ENCODE results near the gene GHITM.

GHITM gene

DNA sequence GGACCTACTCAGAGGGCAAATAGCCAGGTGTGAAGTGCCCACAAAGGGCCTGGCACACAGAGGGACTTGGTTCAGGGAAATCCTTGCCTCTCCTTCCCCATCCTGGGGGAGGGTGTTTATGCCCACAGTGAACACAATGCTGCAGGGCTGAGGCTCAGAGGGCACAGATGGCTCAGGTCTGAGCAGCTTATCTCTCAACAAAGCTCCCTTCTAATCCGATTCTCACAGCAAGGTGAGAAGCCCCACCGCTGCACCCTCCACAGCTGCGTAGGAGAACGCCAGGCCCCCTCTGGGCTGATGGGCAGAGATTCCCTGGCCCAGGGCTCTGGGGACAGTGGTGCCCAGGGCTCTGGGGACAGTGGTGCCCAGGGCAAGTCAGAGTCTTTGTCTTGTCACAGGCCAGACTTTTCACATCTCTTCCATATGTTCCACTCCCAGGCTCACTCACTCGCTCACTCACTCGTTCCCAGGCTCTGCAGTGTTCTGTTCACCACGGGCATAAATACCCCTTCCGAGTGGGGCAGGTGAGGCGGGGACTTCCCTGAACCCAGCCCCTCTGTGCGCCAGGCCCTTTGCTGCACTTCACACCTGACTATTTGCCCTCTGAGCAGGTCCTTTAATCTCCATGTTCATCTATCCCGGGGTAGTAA lies 46.3 kb downstream of the GHITM start:
- H3K4me3 ChIP-seq (ENCODE audit: insufficient read depth, low read depth, low read length, poor library complexity, severe bottlenecking) = no peak overlapping the region
- H3K27ac ChIP-seq (ENCODE audit: insufficient read depth, low read length, poor library complexity, severe bottlenecking) = no peak overlapping the region
- DNase-seq = no peak
- no peaks in the 10 kb centered on the region for H3K36me3 ChIP-seq (ENCODE audit: control insufficient read depth, insufficient read depth, low read length)
- no peaks in the 10 kb centered on the region for H3K9me3 ChIP-seq (ENCODE audit: control insufficient read depth, low read length)
- no peaks in the 10 kb centered on the region for H3K4me1 ChIP-seq (ENCODE audit: control insufficient read depth, insufficient read depth, low read length, poor library complexity, severe bottlenecking)
- no peaks in the 10 kb centered on the region for H3K27me3 ChIP-seq (replicated peaks; ENCODE audit: control insufficient read depth, insufficient read depth, low read length, poor library complexity, severe bottlenecking)

GRCh38 chr10:84188815-84189214 lies 49.5 kb downstream of the GHITM start:
- no peak overlapping the region for H3K4me3 ChIP-seq (ENCODE audit: insufficient read depth, low read depth, low read length, poor library complexity, severe bottlenecking)
- no peaks in the 10 kb centered on the region for H3K4me1 ChIP-seq (ENCODE audit: control insufficient read depth, insufficient read depth, low read length, poor library complexity, severe bottlenecking)
- peaks cover under 1% of the 10 kb centered on the region for H3K27me3 ChIP-seq (replicated peaks; ENCODE audit: control insufficient read depth, insufficient read depth, low read length, poor library complexity, severe bottlenecking)
- H3K36me3 ChIP-seq (ENCODE audit: control insufficient read depth, insufficient read depth, low read length) = no peaks in the 10 kb centered on the region
- no peaks in the 10 kb centered on the region for H3K9me3 ChIP-seq (ENCODE audit: control insufficient read depth, low read length)
- DNase-seq = no peak
- no peak overlapping the region for H3K27ac ChIP-seq (ENCODE audit: insufficient read depth, low read length, poor library complexity, severe bottlenecking)

DNA sequence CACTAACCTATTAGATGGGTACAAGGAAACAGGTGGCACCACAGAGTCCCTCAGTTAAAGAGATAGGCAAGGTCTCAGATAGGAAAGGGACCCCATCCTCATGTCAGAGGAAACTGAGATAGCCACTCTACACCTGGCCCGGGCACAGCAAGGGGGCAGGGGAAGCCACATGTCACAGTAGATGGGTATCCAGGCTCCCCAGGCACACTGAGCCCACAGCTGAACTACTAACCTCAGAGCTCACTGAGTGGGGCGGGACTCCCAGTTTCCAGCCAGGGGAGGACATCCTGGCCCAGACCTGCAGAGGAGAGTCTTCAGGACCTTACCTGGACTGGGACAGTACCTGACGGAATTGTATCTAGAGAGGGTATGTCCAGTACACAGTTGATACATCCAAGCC lies 51.3 kb downstream of the GHITM start:
- peaks cover 16% of the 10 kb centered on the region for H3K27me3 ChIP-seq (replicated peaks; ENCODE audit: control insufficient read depth, insufficient read depth, low read length, poor library complexity, severe bottlenecking)
- no peak overlapping the region for H3K27ac ChIP-seq (ENCODE audit: insufficient read depth, low read length, poor library complexity, severe bottlenecking)
- H3K36me3 ChIP-seq (ENCODE audit: control insufficient read depth, insufficient read depth, low read length) = no peaks in the 10 kb centered on the region
- H3K4me3 ChIP-seq (ENCODE audit: insufficient read depth, low read depth, low read length, poor library complexity, severe bottlenecking) = no peak overlapping the region
- no peak for DNase-seq
- no peaks in the 10 kb centered on the region for H3K9me3 ChIP-seq (ENCODE audit: control insufficient read depth, low read length)
- peaks cover 5% of the 10 kb centered on the region for H3K4me1 ChIP-seq (ENCODE audit: control insufficient read depth, insufficient read depth, low read length, poor library complexity, severe bottlenecking)

GRCh38 chr10:84191106-84191505 lies 51.8 kb downstream of the GHITM start:
- Histone ChIP-seq H3K36me3 (ENCODE audit: control insufficient read depth, insufficient read depth, low read length) (no peaks in the 10 kb centered on the region), H3K27me3 (replicated peaks; ENCODE audit: control insufficient read depth, insufficient read depth, low read length, poor library complexity, severe bottlenecking) (peaks cover 16% of the 10 kb centered on the region), H3K4me1 (ENCODE audit: control insufficient read depth, insufficient read depth, low read length, poor library complexity, severe bottlenecking) (peaks cover 5% of the 10 kb centered on the region), H3K9me3 (ENCODE audit: control insufficient read depth, low read length) (no peaks in the 10 kb centered on the region), H3K27ac (ENCODE audit: insufficient read depth, low read length, poor library complexity, severe bottlenecking) (no peak overlapping the region), H3K4me3 (ENCODE audit: insufficient read depth, low read depth, low read length, poor library complexity, severe bottlenecking) (no peak overlapping the region)
- DNase-seq = no peak

DNA sequence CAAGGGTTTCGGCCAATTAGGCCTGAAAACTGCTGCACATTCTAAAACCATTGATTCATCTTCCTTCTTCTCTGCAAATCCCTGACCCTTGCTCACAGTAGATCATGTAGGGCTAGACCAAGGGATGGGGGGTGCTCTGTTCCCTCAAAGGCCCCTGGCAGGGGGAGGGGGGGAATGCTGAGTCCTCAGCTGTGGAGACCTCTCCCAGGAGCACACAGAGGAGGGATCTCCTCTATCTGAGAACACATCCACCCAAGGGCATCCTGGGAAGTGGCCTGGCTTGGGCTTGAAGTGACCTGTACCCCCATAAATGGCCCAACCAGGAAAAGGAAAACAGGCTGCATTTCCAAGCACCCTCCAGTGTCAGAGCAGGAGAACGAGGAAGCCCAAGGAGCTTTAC lies 54.0 kb downstream of the GHITM start:
- Histone ChIP-seq H3K36me3 (ENCODE audit: control insufficient read depth, insufficient read depth, low read length) (no peaks in the 10 kb centered on the region), H3K27me3 (replicated peaks; ENCODE audit: control insufficient read depth, insufficient read depth, low read length, poor library complexity, severe bottlenecking) (peaks cover 16% of the 10 kb centered on the region), H3K4me1 (ENCODE audit: control insufficient read depth, insufficient read depth, low read length, poor library complexity, severe bottlenecking) (peaks cover 5% of the 10 kb centered on the region)

GRCh38 chr10:84193846-84194423 lies 54.6 kb downstream of the GHITM start:
- peaks cover 16% of the 10 kb centered on the region for H3K27me3 ChIP-seq (replicated peaks; ENCODE audit: control insufficient read depth, insufficient read depth, low read length, poor library complexity, severe bottlenecking)
- no peak overlapping the region for H3K27ac ChIP-seq (ENCODE audit: insufficient read depth, low read length, poor library complexity, severe bottlenecking)
- no peaks in the 10 kb centered on the region for H3K36me3 ChIP-seq (ENCODE audit: control insufficient read depth, insufficient read depth, low read length)
- H3K9me3 ChIP-seq (ENCODE audit: control insufficient read depth, low read length) = no peaks in the 10 kb centered on the region
- peaks cover 5% of the 10 kb centered on the region for H3K4me1 ChIP-seq (ENCODE audit: control insufficient read depth, insufficient read depth, low read length, poor library complexity, severe bottlenecking)
- DNase-seq = no peak
- peak overlapping the region; percentile 42 for H3K4me3 ChIP-seq (ENCODE audit: insufficient read depth, low read depth, low read length, poor library complexity, severe bottlenecking)

More for the DNA sequence above, 54.0 kb downstream of the GHITM start:
- Histone ChIP-seq H3K4me3 (ENCODE audit: insufficient read depth, low read depth, low read length, poor library complexity, severe bottlenecking) (no peak overlapping the region), H3K27ac (ENCODE audit: insufficient read depth, low read length, poor library complexity, severe bottlenecking) (no peak overlapping the region), H3K9me3 (ENCODE audit: control insufficient read depth, low read length) (no peaks in the 10 kb centered on the region)
- no peak for DNase-seq

- H3K9me3 ChIP-seq (ENCODE audit: control insufficient read depth, low read length) = no peaks in the 10 kb centered on the region
- no peak within 1 kb of the TSS for H3K27ac ChIP-seq (ENCODE audit: insufficient read depth, low read length, poor library complexity, severe bottlenecking)
- peak within 1 kb of the TSS; percentile 42 for H3K4me3 ChIP-seq (ENCODE audit: insufficient read depth, low read depth, low read length, poor library complexity, severe bottlenecking)
- peak in 1 of 3 donors; percentile 24 for DNase-seq
- H3K4me1 ChIP-seq (ENCODE audit: control insufficient read depth, insufficient read depth, low read length, poor library complexity, severe bottlenecking) = peaks cover 5% of the 10 kb centered on the region
- H3K27me3 ChIP-seq (replicated peaks; ENCODE audit: control insufficient read depth, insufficient read depth, low read length, poor library complexity, severe bottlenecking) = peaks cover 16% of the 10 kb centered on the region
- H3K36me3 ChIP-seq (ENCODE audit: control insufficient read depth, insufficient read depth, low read length) = no peaks in the 10 kb centered on the region
These were observed 55.2 kb downstream of the GHITM start, which contains the start of gene CDHR1 for GRCh38 chr10:84194424-84195043. CDHR1 (plus strand) TSS chr10:84194537; CDS start chr10:84194761, 224 bp downstream.

DNA sequence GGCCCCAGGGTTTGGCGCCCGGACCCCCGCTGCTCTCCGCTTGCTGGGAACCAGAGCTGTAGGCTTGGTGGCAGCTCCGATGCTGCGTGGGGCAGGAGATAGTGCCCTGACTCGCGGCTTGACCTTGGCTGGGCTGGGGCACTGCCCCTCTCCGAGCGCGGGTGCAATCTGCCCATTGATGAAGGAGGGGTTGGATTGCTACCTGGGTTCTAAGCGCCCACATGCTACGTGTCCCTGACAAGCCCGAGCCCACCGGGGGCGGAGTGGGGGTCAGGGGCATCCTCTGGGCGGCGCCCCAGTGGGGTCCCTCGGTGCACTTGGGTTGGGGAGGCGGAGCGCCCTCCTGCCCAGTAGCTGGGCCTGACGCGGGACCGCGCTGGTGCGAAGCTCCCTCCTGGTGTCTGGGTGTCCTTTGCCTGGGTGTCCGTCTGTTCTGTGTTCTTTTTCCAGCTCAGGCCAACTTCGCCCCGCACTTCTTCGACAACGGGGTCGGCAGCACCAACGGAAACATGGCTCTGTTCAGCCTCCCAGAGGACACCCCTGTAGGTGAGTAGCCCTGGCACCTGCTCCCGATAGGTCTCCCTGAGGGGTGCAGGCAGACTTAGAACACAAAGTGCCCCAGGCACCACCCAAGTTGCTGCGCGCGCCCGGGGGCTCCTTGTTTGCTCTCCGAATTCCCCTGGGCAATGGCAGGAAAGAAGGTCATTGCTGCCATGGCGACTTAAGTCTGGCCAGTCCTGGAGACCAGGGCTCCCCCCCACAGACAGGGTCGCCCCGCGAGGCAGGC lies 55.9 kb downstream of the GHITM start:
- Histone ChIP-seq H3K27me3 (replicated peaks; ENCODE audit: control insufficient read depth, insufficient read depth, low read length, poor library complexity, severe bottlenecking) (peaks cover 16% of the 10 kb centered on the region), H3K4me3 (ENCODE audit: insufficient read depth, low read depth, low read length, poor library complexity, severe bottlenecking) (peak overlapping the region; percentile 42), H3K4me1 (ENCODE audit: control insufficient read depth, insufficient read depth, low read length, poor library complexity, severe bottlenecking) (peaks cover 5% of the 10 kb centered on the region), H3K9me3 (ENCODE audit: control insufficient read depth, low read length) (no peaks in the 10 kb centered on the region), H3K36me3 (ENCODE audit: control insufficient read depth, insufficient read depth, low read length) (no peaks in the 10 kb centered on the region), H3K27ac (ENCODE audit: insufficient read depth, low read length, poor library complexity, severe bottlenecking) (no peak overlapping the region)
- no peak for DNase-seq

GRCh38 chr10:84196083-84196482 lies 56.8 kb downstream of the GHITM start:
- peaks cover 16% of the 10 kb centered on the region for H3K27me3 ChIP-seq (replicated peaks; ENCODE audit: control insufficient read depth, insufficient read depth, low read length, poor library complexity, severe bottlenecking)
- no peaks in the 10 kb centered on the region for H3K9me3 ChIP-seq (ENCODE audit: control insufficient read depth, low read length)
- DNase-seq = no peak
- no peak overlapping the region for H3K4me3 ChIP-seq (ENCODE audit: insufficient read depth, low read depth, low read length, poor library complexity, severe bottlenecking)
- H3K36me3 ChIP-seq (ENCODE audit: control insufficient read depth, insufficient read depth, low read length) = no peaks in the 10 kb centered on the region
- peaks cover 5% of the 10 kb centered on the region for H3K4me1 ChIP-seq (ENCODE audit: control insufficient read depth, insufficient read depth, low read length, poor library complexity, severe bottlenecking)
- H3K27ac ChIP-seq (ENCODE audit: insufficient read depth, low read length, poor library complexity, severe bottlenecking) = no peak overlapping the region

Data from effector memory CD4-positive, alpha-beta T cell (primary cell).